ENCODE results near the gene HMOX1. TPM values are rescaled to one million over a fixed set of nuclear protein-coding genes. Genes with fewer than 3 reads are reported as not detected.

HMOX1 gene
- total RNA-seq, 1 experiment from 2014 or later, result 26.4 TPM

GRCh38 chr22:35431483-35432227 is 50.8 kb downstream of the HMOX1 start:
- ChIA-PET CTCF (interaction anchor here (1.0 to 1.7 kb wide), 11 partner anchors 19 to 693 kb away, joined by 3 to 9 read pairs (median 4); no protein-coding TSS in a partner anchor), RAD21 (ENCODE audit: low non-redundant PET in 1 of 2, low total read pairs in 2 of 2, uncharacterized antibody in 2 of 2, unreplicated experiment in 2 of 2) (interaction anchor here (0.8 to 1.1 kb wide), 4 partner anchors 56 to 151 kb away, joined by 3 to 7 read pairs (median 4); no protein-coding TSS in a partner anchor), POLR2A (interaction anchor here (1.2 kb wide), 1 partner anchor 48 kb away, joined by 4 read pairs; no protein-coding TSS in a partner anchor)
- BruUV-seq (replicated peaks), result no TSS peak
- H3K4me1 ChIP-seq (ENCODE audit: control insufficient read depth in 1 of 2, insufficient read depth in 2 of 2, low read length in 2 of 2), result peaks cover 4 to 6% of the 10 kb centered on the region in 2 experiments; a peak in 3 of 4 replicates
- TF ChIP-seq YY1 (IDR thresholded peaks at IDR 0.05; ENCODE audit: extremely low read depth, insufficient replicate concordance, low read depth, low read length) (no peak), ZNF274 (IDR thresholded peaks at IDR 0.05; ENCODE audit: low read depth, low read length) (no peak), EGR1 (IDR thresholded peaks at IDR 0.05; ENCODE audit: low read depth) (no peak), EZH2phosphoT487 (IDR thresholded peaks at IDR 0.05; ENCODE audit: borderline replicate concordance) (no peak), CBX3 (IDR thresholded peaks at IDR 0.05; ENCODE audit: low read depth) (no peak)
- H3K79me2 ChIP-seq (ENCODE audit: insufficient read depth, low read length), result no peaks in the 10 kb centered on the region; the same call in 1 of the 2 replicates
- DNase-seq (ENCODE audit: low read depth, low spot score), result no peak
- no peak overlapping the region for H2AFZ ChIP-seq (ENCODE audit: low read depth, low read length, poor library complexity, severe bottlenecking)
- no peak overlapping the region for H3K4me2 ChIP-seq (ENCODE audit: low read length)
- intact Hi-C loops (cut with micrococcal nuclease), result loop anchor here (1.0 to 10.0 kb wide), 2 partner anchors 192 to 693 kb away; no protein-coding TSS in a partner anchor
- H3K27me3 ChIP-seq (ENCODE audit: insufficient read depth, low read length), result no peaks in the 10 kb centered on the region
- H3K9me3 ChIP-seq (ENCODE audit: control insufficient read depth in 1 of 2, insufficient read depth in 1 of 2, low read depth in 1 of 2, low read length in 2 of 2), result peaks cover 8 to 11% of the 10 kb centered on the region in 2 experiments; a peak in 2 of 4 replicates
- H3K9me2 ChIP-seq (ENCODE audit: insufficient read depth), result no peaks in the 10 kb centered on the region
- H3K36me3 ChIP-seq (ENCODE audit: control insufficient read depth in 1 of 2, insufficient read depth in 2 of 2, low read length in 2 of 2), result peaks cover 2 to 36% of the 10 kb centered on the region in 2 experiments; a peak in 2 of 4 replicates
- no peak for ATAC-seq
- no peak overlapping the region for H3K4me3 ChIP-seq (replicated peaks in 1 of 2; ENCODE audit: low read depth in 1 of 2, low read length in 2 of 2)
- no peak overlapping the region for H3K9ac ChIP-seq (ENCODE audit: low read length)
- no peak overlapping the region for H3K27ac ChIP-seq (ENCODE audit: low read depth, low read length)
- no peaks in the 10 kb centered on the region for H4K20me1 ChIP-seq (ENCODE audit: insufficient read depth)

- no peak for TF ChIP-seq EGR1 (IDR thresholded peaks at IDR 0.05; ENCODE audit: low read depth)
- TF ChIP-seq CEBPB (IDR thresholded peaks at IDR 0.05; ENCODE audit: low read depth), result no peak
- TF ChIP-seq CBX3 (IDR thresholded peaks at IDR 0.05; ENCODE audit: low read depth), result no peak
- no peak for TF ChIP-seq REST (IDR thresholded peaks at IDR 0.05; ENCODE audit: low read depth)
- TF ChIP-seq ATF3 (IDR thresholded peaks at IDR 0.05), result no peak
- no peak for TF ChIP-seq JUND (IDR thresholded peaks at IDR 0.05)
- TF ChIP-seq EZH2 (IDR thresholded peaks at IDR 0.05), result no peak
- no peak overlapping the region for H3K4me3 ChIP-seq (replicated peaks in 1 of 2; ENCODE audit: low read depth in 1 of 2, low read length in 2 of 2)
- DNase-seq (ENCODE audit: low read depth, low spot score) (no peak), ATAC-seq (no peak)
- H3K27me3 ChIP-seq (ENCODE audit: insufficient read depth, low read length), result no peaks in the 10 kb centered on the region
- H3K9me3 ChIP-seq (ENCODE audit: control insufficient read depth in 1 of 2, insufficient read depth in 1 of 2, low read depth in 1 of 2, low read length in 2 of 2), result peaks cover 8 to 11% of the 10 kb centered on the region in 2 experiments; a peak in 2 of 4 replicates
- ChIA-PET POLR2A (no interaction called here), CTCF (no interaction called here), RAD21 (ENCODE audit: low non-redundant PET in 1 of 2, low total read pairs in 2 of 2, uncharacterized antibody in 2 of 2, unreplicated experiment in 2 of 2) (no interaction called here)
- H3K4me1 ChIP-seq (ENCODE audit: control insufficient read depth in 1 of 2, insufficient read depth in 2 of 2, low read length in 2 of 2), result peaks cover 0 to 4% of the 10 kb centered on the region in 2 experiments; a peak in 1 of 4 replicates
- H3K36me3 ChIP-seq (ENCODE audit: control insufficient read depth in 1 of 2, insufficient read depth in 2 of 2, low read length in 2 of 2), result peaks cover 2 to 31% of the 10 kb centered on the region in 2 experiments; a peak in 2 of 4 replicates
- H3K9ac ChIP-seq (ENCODE audit: low read length), result no peak overlapping the region
- BruUV-seq (replicated peaks), result no TSS peak
- no peaks in the 10 kb centered on the region for H3K79me2 ChIP-seq (ENCODE audit: insufficient read depth, low read length)
- intact Hi-C loops (cut with micrococcal nuclease), result loop anchor here (10.0 kb wide), 1 partner anchor 692 kb away; no protein-coding TSS in a partner anchor
- H4K20me1 ChIP-seq (ENCODE audit: insufficient read depth), result no peaks in the 10 kb centered on the region
- no peak overlapping the region for H2AFZ ChIP-seq (ENCODE audit: low read depth, low read length, poor library complexity, severe bottlenecking)
- H3K27ac ChIP-seq (ENCODE audit: low read depth, low read length), result no peak overlapping the region
- H3K4me2 ChIP-seq (ENCODE audit: low read length), result no peak overlapping the region
- no peaks in the 10 kb centered on the region for H3K9me2 ChIP-seq (ENCODE audit: insufficient read depth)
Measured at GRCh38 chr22:35432228-35432905, 51.5 kb downstream of the HMOX1 start.

Data from HCT116 (cell line).